IMR-90 (cell line): ENCODE measurements around the gene CAMTA1. TPM values are rescaled to one million over a fixed set of nuclear protein-coding genes. Genes with fewer than 3 reads are reported as not detected.

Source experiments
- ATAC-seq: fragments of 200-7000 bp; cut with Tn5 transposase; 2 replicates; pipeline ENCODE4 v1.9.1; 2020; ENCODE audit warnings: low read depth, mild to moderate bottlenecking, moderate library complexity
- BruUV-seq: library from RNA; stranded (reverse); fragments of 400-500 nt; replicated peaks from 2 replicates; lab custom pipeline; 2021; lab: Mats Ljungman, UMichigan
- CTCF ChIA-PET: fragments of 300-600 bp; formaldehyde crosslinking; extraction: SDS; loops from one replicate; lab custom pipeline; 2021; ENCODE audit warnings: antibody characterized with exemption; lab: Yijun Ruan, JAX
- POLR2A ChIA-PET: fragments of 300-600 bp; sonication (Branson Sonifier 250); formaldehyde crosslinking; loops from one replicate; lab custom pipeline; 2022; ENCODE audit warnings: antibody characterized with exemption; ENCODE audit not compliant: unreplicated experiment; lab: Charles Lee
- DNase-seq: peaks from one replicate; pipeline ENCODE4 v3.0.0; 2013
- H2AFZ ChIP-seq: replicated peaks from 2 replicates; pipeline ENCODE3; 2013; ENCODE audit warnings: low read length, mild to moderate bottlenecking; ENCODE audit not compliant: poor library complexity
- H2AK5ac ChIP-seq: 2 replicates; pipeline ENCODE4 v1.6.1; 2013; ENCODE audit warnings: low read depth, low read length, inconsistent platforms
- H2AK9ac ChIP-seq: replicated peaks from 2 replicates; pipeline ENCODE3; 2013; ENCODE audit warnings: mild to moderate bottlenecking, low read depth, low read length, moderate library complexity; ENCODE audit not compliant: poor library complexity
- H2BK120ac ChIP-seq: 2 replicates; pipeline ENCODE4 v1.6.1; 2013; ENCODE audit warnings: low read depth, low read length, inconsistent platforms
- H2BK15ac ChIP-seq: 3 replicates; pipeline ENCODE4 v1.6.1; 2013; ENCODE audit warnings: low read depth, low read length, inconsistent platforms
- H2BK20ac ChIP-seq: 2 replicates; pipeline ENCODE4 v1.6.1; 2013; ENCODE audit warnings: low read depth, mild to moderate bottlenecking, inconsistent platforms, low read length, moderate library complexity
- H2BK5ac ChIP-seq: 2 replicates; pipeline ENCODE4 v1.6.1; 2013; ENCODE audit warnings: mild to moderate bottlenecking, low read depth, low read length, inconsistent platforms; ENCODE audit not compliant: poor library complexity, severe bottlenecking
- H3K14ac ChIP-seq: replicated peaks from 2 replicates; pipeline ENCODE4 v1.6.1; 2013; ENCODE audit warnings: low read depth, low read length, inconsistent platforms
- H3K18ac ChIP-seq: 2 replicates; pipeline ENCODE4 v1.6.1; 2013; ENCODE audit warnings: low read depth, low read length, control low read depth
- H3K23ac ChIP-seq: 2 replicates; pipeline ENCODE4 v1.6.1; 2013; ENCODE audit warnings: low read depth, low read length, inconsistent platforms
- H3K27ac ChIP-seq: 2 replicates; pipeline ENCODE4 v1.5.1; 2013; ENCODE audit warnings: mild to moderate bottlenecking, control low read depth, low read length; ENCODE audit not compliant: insufficient read depth
- H3K27me3 ChIP-seq: 2 replicates; pipeline ENCODE4 v1.6.1; 2013; ENCODE audit warnings: low read length; ENCODE audit not compliant: control insufficient read depth, insufficient read depth
- H3K36me3 ChIP-seq: 2 replicates; pipeline ENCODE4 v1.6.1; 2013; ENCODE audit warnings: low read length, mixed read lengths; ENCODE audit not compliant: control insufficient read depth, insufficient read depth
- H3K4ac ChIP-seq: 2 replicates; pipeline ENCODE4 v1.6.1; 2013; ENCODE audit warnings: low read depth, low read length, inconsistent platforms
- H3K4me1 ChIP-seq: 2 replicates; pipeline ENCODE4 v1.6.1; 2013; ENCODE audit warnings: low read length, mixed read lengths; ENCODE audit not compliant: control insufficient read depth, insufficient read depth
- H3K4me2 ChIP-seq: 2 replicates; pipeline ENCODE4 v1.6.1; 2013; ENCODE audit warnings: low read depth, mild to moderate bottlenecking, control low read depth, low read length, moderate library complexity
- H3K4me3 ChIP-seq: 2 replicates; pipeline ENCODE4 v1.5.1; 2013; ENCODE audit warnings: low read depth, mild to moderate bottlenecking, control low read depth, low read length, moderate library complexity; ENCODE audit not compliant: insufficient read depth
- H3K56ac ChIP-seq: 2 replicates; pipeline ENCODE4 v1.6.1; 2013; ENCODE audit warnings: low read length, inconsistent platforms; ENCODE audit not compliant: insufficient read depth; ENCODE audit errors: extremely low read depth
- H3K79me1 ChIP-seq, 2 experiments: 2 replicates each; pipeline ENCODE4 v1.6.1; 2013; ENCODE audit warnings: low read length in 2 of 2, inconsistent platforms in 1 of 2, low read depth in 1 of 2
- H3K9ac ChIP-seq: 2 replicates; pipeline ENCODE4 v1.6.1; 2013; ENCODE audit warnings: low read depth, low read length, control low read depth
- H3K9me1 ChIP-seq: 2 replicates; pipeline ENCODE4 v1.6.1; 2013; ENCODE audit warnings: low read length, inconsistent platforms; ENCODE audit not compliant: insufficient read depth
- H3K9me3 ChIP-seq: 2 replicates; pipeline ENCODE4 v1.6.1; 2013; ENCODE audit warnings: low read length; ENCODE audit not compliant: control insufficient read depth, insufficient read depth
- H4K20me1 ChIP-seq: 2 replicates; pipeline ENCODE4 v1.6.1; 2013; ENCODE audit warnings: low read length, inconsistent platforms; ENCODE audit not compliant: insufficient read depth
- H4K5ac ChIP-seq: 2 replicates; pipeline ENCODE4 v1.6.1; 2013; ENCODE audit warnings: mild to moderate bottlenecking, low read depth, low read length, control low read depth
- H4K8ac ChIP-seq, 2 experiments: 2 replicates each; pipeline ENCODE4 v1.6.1; 2013; ENCODE audit warnings: low read depth in 2 of 2, low read length in 2 of 2, control low read depth in 1 of 2, inconsistent platforms in 1 of 2
- H4K91ac ChIP-seq: 2 replicates; pipeline ENCODE4 v1.6.1; 2013; ENCODE audit warnings: low read depth, low read length, inconsistent platforms; ENCODE audit not compliant: insufficient read depth
- MAFK ChIP-seq: IDR thresholded peaks from 2 replicates; pipeline ENCODE4 v1.6.1; 2012; ENCODE audit warnings: low read depth, low read length, improper control_type of control experiment
- POLR2A ChIP-seq: IDR thresholded peaks from 2 replicates; pipeline ENCODE4 v1.6.1; 2012; ENCODE audit warnings: mild to moderate bottlenecking, low read depth, low read length
- WGBS, 2 experiments: methylation state at CpG; one replicate each; pipeline versions ENCODE4 v1.1.5 to v1.1.7; 2013; ENCODE audit warnings: missing lambda C conversion rate in 2 of 2; ENCODE audit not compliant: insufficient read length in 1 of 2; ENCODE audit errors: extremely low coverage in 2 of 2; 5-methylcytosine and 5-hydroxymethylcytosine counted together
- dilution Hi-C: fragments of 300-500 bp; cut with HindIII; formaldehyde crosslinking; loops from one replicate; pipeline ENCODE4 v1.14.3; 2018; ENCODE audit warnings: low sequenced_read_pairs; ENCODE audit not compliant: unreplicated experiment
- in situ Hi-C: fragments of 300-500 bp; cut with MboI; formaldehyde crosslinking; loops from 3 replicates; pipeline ENCODE4 v1.14.3; 2019; ENCODE audit warnings: low sequenced_read_pairs, inconsistent platforms, mixed read lengths
- intact Hi-C: fragments of 100-400 bp; cut with micrococcal nuclease; formaldehyde crosslinking; loops from 2 replicates; pipeline ENCODE4 v1.10.0; 2022
- polyA plus RNA-seq, 3 experiments: library from polyadenylated mRNA; depleted of rRNA; stranded (reverse); fragments of >200 nt; gene quantifications; 2 replicates each; pipeline ENCODE4 v1.2.3, GENCODE V29; 2012; ENCODE audit warnings: low replicate concordance in 1 of 3
- total RNA-seq: library from RNA; depleted of rRNA; stranded (reverse); fragments of >200 nt; gene quantifications from 2 replicates; pipeline ENCODE4 v1.2.3, GENCODE V29; 2012

Gene CAMTA1
- total and polyA plus RNA-seq, 2 of the 4 experiments (the other 2 are of a cell fraction) = 35.5 to 74.3 TPM

- Histone ChIP-seq H2AFZ (no peak overlapping the region), H2BK120ac (no peak overlapping the region), H3K36me3 (peaks cover 18% of the 10 kb centered on the region), H2BK15ac (no peak overlapping the region), H3K9me1 (no peaks in the 10 kb centered on the region), H2BK5ac (no peak overlapping the region), H3K4me1 (peaks cover 2% of the 10 kb centered on the region; the same call in 1 of the 2 replicates), H3K27me3 (no peaks in the 10 kb centered on the region), H3K9ac (no peak overlapping the region), H2AK5ac (no peak overlapping the region), H3K14ac (no peak overlapping the region), H4K20me1 (no peaks in the 10 kb centered on the region), H4K91ac (no peak overlapping the region), H4K5ac (no peak overlapping the region), H3K27ac (no peak overlapping the region), H3K79me1 (no peaks in the 10 kb centered on the region), H3K4me3 (no peak overlapping the region), H3K18ac (no peak overlapping the region), H2AK9ac (no peak overlapping the region), H3K23ac (no peak overlapping the region), H4K8ac (no peak overlapping the region), H3K4ac (no peak overlapping the region), H2BK20ac (no peak overlapping the region), H3K4me2 (no peak overlapping the region), H3K56ac (no peak overlapping the region), H3K9me3 (no peaks in the 10 kb centered on the region)
- WGBS, 2 experiments = 80% methylated on average over 1 of the region's 9 CpGs; no CpG with 5 or more reads in 1 of the 2 experiments
- TF ChIP-seq MAFK = no peak
- no peak for TF ChIP-seq POLR2A
- dilution Hi-C loops (no loop called here), intact Hi-C loops (no loop called here), in situ Hi-C loops (no loop called here)
- no TSS peak for BruUV-seq
- no peak for DNase-seq
- POLR2A ChIA-PET = no interaction called here
- CTCF ChIA-PET = no interaction called here
- no peak for ATAC-seq
Observed at GRCh38 chr1:7805460-7805859, 1020.2 kb downstream of the CAMTA1 start.
